NCI-H1694 (cell line): ENCODE measurements around the gene VTN.
"Not testable (repeated sequence)": the region's sequence is repeated elsewhere in the genome, so short reads cannot be mapped to it uniquely, and the experiment has no call there.

Experiments used
- DNase-seq: peaks from one replicate; lab custom pipeline; 2025; lab: John Stamatoyannopoulos, UW

VTN gene

GRCh38 chr17:28342313-28342712, 27.8 kb downstream of the VTN start:
- no peak for DNase-seq

GRCh38 chr17:28341516-28341915, 28.6 kb downstream of the VTN start:
- DNase-seq = no peak

- DNase-seq = no peak
These were observed 29.7 kb downstream of the VTN start for GRCh38 chr17:28340374-28340773.

GRCh38 chr17:28339431-28339830, 30.7 kb downstream of the VTN start:
- DNase-seq = no peak

GRCh38 chr17:28338769-28339212, 31.3 kb downstream of the VTN start:
- DNase-seq = not testable (repeated sequence)

- no peak for DNase-seq
These were observed 31.9 kb downstream of the VTN start for GRCh38 chr17:28338056-28338768.

GRCh38 chr17:28335959-28336871, 33.9 kb downstream of the VTN start:
- peak; percentile 26 for DNase-seq

GRCh38 chr17:28335201-28335958, 34.7 kb downstream of the VTN start, which contains the start of the genes IFT20 and TNFAIP1:
Gene IFT20 (minus strand): TSS chr17:28335472. CDS start chr17:28331985, 3,487 bp downstream.
Gene TNFAIP1 (plus strand): TSS chr17:28335761. CDS start chr17:28339522, 3,761 bp downstream.
- DNase-seq = peak; percentile 99

- DNase-seq = no peak
These were observed 35.4 kb downstream of the VTN start for GRCh38 chr17:28334666-28335200.

- no peak for DNase-seq
These were observed 35.9 kb downstream of the VTN start for GRCh38 chr17:28334171-28334570.

GRCh38 chr17:28333083-28333746, 36.9 kb downstream of the VTN start:
- DNase-seq = no peak

GRCh38 chr17:28331891-28332420, 38.2 kb downstream of the VTN start:
- DNase-seq = no peak

GRCh38 chr17:28330671-28331070, 39.4 kb downstream of the VTN start:
- DNase-seq = no peak

GRCh38 chr17:28328325-28328724, 41.8 kb downstream of the VTN start:
- no peak for DNase-seq

- no peak for DNase-seq
These were observed 42.4 kb downstream of the VTN start for GRCh38 chr17:28327709-28328108.

GRCh38 chr17:28327031-28327607, 43.0 kb downstream of the VTN start:
- DNase-seq = no peak

GRCh38 chr17:28326114-28326513, 44.0 kb downstream of the VTN start:
- no peak for DNase-seq

GRCh38 chr17:28325211-28325610, 44.9 kb downstream of the VTN start:
- DNase-seq = no peak

GRCh38 chr17:28324781-28325180, 45.3 kb downstream of the VTN start:
- DNase-seq = no peak

- DNase-seq = no peak
These were observed 45.8 kb downstream of the VTN start for GRCh38 chr17:28324267-28324745.
